ENCODE results near the gene IL2RG.
A peak's percentile ranks its signal among the peaks of the same experiment; 100 is the strongest.

IL2RG gene

DNA sequence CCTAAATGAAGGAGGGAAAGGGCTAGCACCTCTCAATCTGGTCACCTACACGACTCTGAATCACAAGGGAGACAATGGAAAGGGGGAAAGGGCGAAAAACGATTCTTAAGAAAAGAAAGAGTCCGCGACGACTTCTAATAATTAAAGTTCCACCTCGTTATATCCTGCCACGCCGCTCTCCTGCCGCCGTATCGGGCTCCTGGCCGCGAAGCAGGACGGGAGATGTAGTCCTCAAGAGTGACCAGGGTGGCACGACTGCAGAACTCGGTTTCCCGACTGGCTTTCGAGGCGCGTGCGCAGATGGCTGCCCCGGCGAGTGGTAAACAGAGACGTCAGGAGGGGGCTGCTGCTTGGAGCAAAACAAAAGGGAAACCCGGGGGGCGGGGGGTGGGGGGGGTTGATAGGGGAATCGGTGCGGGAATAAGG lies 15.8 kb downstream of the IL2RG start, which contains the start of gene FOXO4:
TSS of gene FOXO4 (plus strand) at position 297 of the 426 bp plus-strand sequence. CDS start 678 bp downstream, outside the sequence.
- TF ChIP-seq, protein P1, sequence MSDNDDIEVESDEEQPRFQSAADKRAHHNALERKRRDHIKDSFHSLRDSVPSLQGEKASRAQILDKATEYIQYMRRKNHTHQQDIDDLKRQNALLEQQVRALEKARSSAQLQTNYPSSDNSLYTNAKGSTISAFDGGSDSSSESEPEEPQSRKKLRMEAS (IDR thresholded peaks at IDR 0.05; ENCODE audit: low read depth, low read length): peak; percentile 64; the same call in 1 of the 2 replicates
- TF ChIP-seq, protein P2, sequence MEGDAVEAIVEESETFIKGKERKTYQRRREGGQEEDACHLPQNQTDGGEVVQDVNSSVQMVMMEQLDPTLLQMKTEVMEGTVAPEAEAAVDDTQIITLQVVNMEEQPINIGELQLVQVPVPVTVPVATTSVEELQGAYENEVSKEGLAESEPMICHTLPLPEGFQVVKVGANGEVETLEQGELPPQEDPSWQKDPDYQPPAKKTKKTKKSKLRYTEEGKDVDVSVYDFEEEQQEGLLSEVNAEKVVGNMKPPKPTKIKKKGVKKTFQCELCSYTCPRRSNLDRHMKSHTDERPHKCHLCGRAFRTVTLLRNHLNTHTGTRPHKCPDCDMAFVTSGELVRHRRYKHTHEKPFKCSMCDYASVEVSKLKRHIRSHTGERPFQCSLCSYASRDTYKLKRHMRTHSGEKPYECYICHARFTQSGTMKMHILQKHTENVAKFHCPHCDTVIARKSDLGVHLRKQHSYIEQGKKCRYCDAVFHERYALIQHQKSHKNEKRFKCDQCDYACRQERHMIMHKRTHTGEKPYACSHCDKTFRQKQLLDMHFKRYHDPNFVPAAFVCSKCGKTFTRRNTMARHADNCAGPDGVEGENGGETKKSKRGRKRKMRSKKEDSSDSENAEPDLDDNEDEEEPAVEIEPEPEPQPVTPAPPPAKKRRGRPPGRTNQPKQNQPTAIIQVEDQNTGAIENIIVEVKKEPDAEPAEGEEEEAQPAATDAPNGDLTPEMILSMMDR (IDR thresholded peaks at IDR 0.05; ENCODE audit: low read depth, low read length): no peak
- TF ChIP-seq MYC (IDR thresholded peaks at IDR 0.05; ENCODE audit: low read depth, low read length) (peak; percentile 59; the same call in 1 of the 2 replicates), POLR2A (IDR thresholded peaks at IDR 0.05; ENCODE audit: extremely low read depth, insufficient read length) (peak; percentile 60)
- peak within 1 kb of the TSS; percentile 70 for H3K4me3 ChIP-seq (ENCODE audit: low read depth, low read length)
- peak; percentile 91 for DNase-seq (ENCODE audit: low read depth)

DNA sequence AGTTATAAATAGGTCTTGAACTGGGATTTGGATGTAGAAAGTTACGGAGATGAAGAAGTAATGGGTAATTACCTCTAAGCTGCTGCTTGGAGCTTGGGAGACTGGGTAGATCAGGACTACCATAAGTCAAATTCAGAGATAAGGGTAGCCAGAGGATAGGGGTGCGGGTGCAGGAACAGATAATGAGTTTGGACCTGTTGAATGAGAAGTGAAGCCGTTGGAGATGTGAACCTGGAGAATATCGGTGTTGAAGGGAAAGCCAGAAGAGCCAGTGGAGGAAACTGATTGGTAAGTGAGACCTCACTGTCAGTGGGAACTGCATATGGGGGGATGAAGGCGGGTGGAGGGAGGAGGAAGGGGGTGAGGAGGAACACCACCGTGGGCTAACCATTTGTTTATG lies 16.3 kb downstream of the IL2RG start:
- no peak for DNase-seq (ENCODE audit: low read depth)
- peak overlapping the region; percentile 70 for H3K4me3 ChIP-seq (ENCODE audit: low read depth, low read length)
- TF ChIP-seq POLR2A (IDR thresholded peaks at IDR 0.05; ENCODE audit: extremely low read depth, insufficient read length) (no peak), MYC (IDR thresholded peaks at IDR 0.05; ENCODE audit: low read depth, low read length) (no peak)
- TF ChIP-seq, protein P2 (IDR thresholded peaks at IDR 0.05; ENCODE audit: low read depth, low read length): no peak
- TF ChIP-seq, protein P1 (IDR thresholded peaks at IDR 0.05; ENCODE audit: low read depth, low read length): no peak

DNA sequence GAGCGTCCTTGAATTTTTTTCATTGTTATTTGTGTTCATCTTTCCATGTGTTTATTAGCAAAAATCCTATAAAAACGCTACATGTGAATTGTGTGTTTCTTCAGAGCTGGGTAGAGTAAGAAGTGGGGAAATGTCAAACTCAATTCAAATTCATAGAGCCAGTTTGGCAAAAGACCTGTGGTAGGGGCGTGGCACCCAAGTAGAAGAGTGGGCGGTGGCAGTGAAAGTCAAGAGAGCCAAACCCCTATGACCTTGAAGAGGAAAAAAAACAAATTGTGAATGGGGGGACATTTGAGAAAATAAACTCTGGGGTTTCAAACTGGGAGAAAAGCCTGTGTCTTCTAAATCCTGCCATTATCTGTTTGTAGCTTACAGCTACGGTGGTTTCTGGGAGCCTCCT lies 20.1 kb downstream of the IL2RG start:
- TF ChIP-seq, protein P2 (IDR thresholded peaks at IDR 0.05; ENCODE audit: low read depth, low read length): no peak
- TF ChIP-seq, protein P1 (IDR thresholded peaks at IDR 0.05; ENCODE audit: low read depth, low read length): no peak
- TF ChIP-seq MYC (IDR thresholded peaks at IDR 0.05; ENCODE audit: low read depth, low read length) (no peak), POLR2A (IDR thresholded peaks at IDR 0.05; ENCODE audit: extremely low read depth, insufficient read length) (no peak)

DNA sequence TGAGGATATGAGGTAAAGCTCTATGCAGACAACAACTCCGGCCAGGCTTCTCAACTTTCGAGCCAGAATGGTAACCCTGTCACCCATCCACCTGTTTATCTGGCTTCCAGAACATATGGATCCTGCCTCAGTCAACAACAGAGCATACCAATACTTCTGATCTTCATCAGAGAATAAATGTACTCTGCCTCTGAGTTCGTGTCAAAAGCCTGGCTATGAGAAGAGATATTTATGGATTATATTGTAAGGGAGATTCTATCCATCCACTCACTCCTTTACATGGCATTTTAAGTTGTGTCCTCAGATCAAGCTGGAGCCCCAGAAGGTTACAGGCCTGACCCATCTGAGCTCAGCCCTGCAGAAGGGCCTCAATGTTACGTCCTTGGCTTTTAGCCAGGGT lies 25.5 kb downstream of the IL2RG start:
- TF ChIP-seq MYC (IDR thresholded peaks at IDR 0.05; ENCODE audit: low read depth, low read length) (no peak), POLR2A (IDR thresholded peaks at IDR 0.05; ENCODE audit: extremely low read depth, insufficient read length) (no peak)
- TF ChIP-seq, protein P1 (IDR thresholded peaks at IDR 0.05; ENCODE audit: low read depth, low read length): no peak
- TF ChIP-seq, protein P2 (IDR thresholded peaks at IDR 0.05; ENCODE audit: low read depth, low read length): no peak
- no peak overlapping the region for H3K4me3 ChIP-seq (ENCODE audit: low read depth, low read length)
- DNase-seq (ENCODE audit: low read depth): no peak

More for the DNA sequence above, 20.1 kb downstream of the IL2RG start:
- no peak for DNase-seq (ENCODE audit: low read depth)
- no peak overlapping the region for H3K4me3 ChIP-seq (ENCODE audit: low read depth, low read length)

DNA sequence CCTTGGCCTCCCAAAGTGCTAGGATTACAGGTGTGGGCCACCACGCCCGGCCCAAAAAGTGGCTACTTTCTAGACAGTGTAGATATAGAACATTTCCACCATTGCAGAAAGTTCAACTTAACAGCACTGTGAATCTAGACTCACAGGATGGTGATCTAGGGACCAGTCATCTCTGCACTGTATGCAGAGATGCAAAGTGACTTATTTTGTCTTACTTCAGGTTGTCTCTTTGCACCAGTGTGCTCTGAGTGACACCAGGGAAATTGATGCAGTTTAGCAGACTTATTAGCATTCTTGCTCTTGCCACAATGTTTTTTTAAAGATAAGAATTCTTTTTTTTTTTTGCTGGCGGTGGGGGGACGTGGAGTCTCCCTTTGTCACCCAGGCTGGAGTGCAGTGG lies 28.6 kb downstream of the IL2RG start:
- H3K4me3 ChIP-seq (ENCODE audit: low read depth, low read length): no peak overlapping the region
- no peak for DNase-seq (ENCODE audit: low read depth)
- no peak for TF ChIP-seq MYC (IDR thresholded peaks at IDR 0.05; ENCODE audit: low read depth, low read length)
- TF ChIP-seq, protein P1 (IDR thresholded peaks at IDR 0.05; ENCODE audit: low read depth, low read length): no peak
- no peak for TF ChIP-seq POLR2A (IDR thresholded peaks at IDR 0.05; ENCODE audit: extremely low read depth, insufficient read length)
- TF ChIP-seq, protein P2 (IDR thresholded peaks at IDR 0.05; ENCODE audit: low read depth, low read length): no peak

Measured in NB4 (cell line).